SIG-M5 (cell line): ENCODE measurements around the gene SLC7A9.

Experiments used
- DNase-seq: peaks from one replicate; lab custom pipeline; 2025; lab: John Stamatoyannopoulos, UW

SLC7A9 gene

DNA sequence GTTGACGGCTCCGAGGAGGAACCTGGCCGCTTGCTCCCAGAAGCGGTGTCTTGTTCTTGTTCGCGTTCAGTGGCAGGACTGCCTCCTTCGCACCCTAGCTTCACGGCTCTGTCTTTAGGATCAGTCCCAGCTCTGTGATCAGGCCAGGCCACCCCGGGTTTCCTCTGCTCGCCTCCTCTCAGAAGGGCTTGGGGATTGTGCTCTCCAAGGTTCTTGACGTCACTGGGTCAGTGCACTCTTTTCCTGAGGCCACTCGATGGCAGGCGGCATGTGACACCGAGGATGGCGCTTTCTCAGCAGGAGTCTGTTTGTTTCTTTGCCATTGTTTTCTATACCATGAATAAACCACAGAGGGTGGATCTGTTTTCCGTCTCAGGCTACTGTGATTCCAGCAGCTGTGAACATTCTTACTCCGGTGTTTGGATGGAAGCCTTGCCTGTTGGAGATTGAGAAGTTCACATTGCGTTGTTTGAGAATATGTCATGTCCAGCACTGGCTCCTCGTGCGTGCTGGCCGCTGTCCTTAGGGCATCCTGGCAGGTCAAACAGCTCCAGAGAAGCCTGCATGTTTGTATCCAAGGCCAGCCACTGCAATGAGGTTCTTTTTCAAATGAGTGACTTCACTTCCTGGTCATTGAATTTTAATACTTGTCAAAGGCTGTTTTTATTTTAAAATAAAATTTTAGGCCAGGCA lies 44.5 kb downstream of the SLC7A9 start:
- DNase-seq, result no peak

DNA sequence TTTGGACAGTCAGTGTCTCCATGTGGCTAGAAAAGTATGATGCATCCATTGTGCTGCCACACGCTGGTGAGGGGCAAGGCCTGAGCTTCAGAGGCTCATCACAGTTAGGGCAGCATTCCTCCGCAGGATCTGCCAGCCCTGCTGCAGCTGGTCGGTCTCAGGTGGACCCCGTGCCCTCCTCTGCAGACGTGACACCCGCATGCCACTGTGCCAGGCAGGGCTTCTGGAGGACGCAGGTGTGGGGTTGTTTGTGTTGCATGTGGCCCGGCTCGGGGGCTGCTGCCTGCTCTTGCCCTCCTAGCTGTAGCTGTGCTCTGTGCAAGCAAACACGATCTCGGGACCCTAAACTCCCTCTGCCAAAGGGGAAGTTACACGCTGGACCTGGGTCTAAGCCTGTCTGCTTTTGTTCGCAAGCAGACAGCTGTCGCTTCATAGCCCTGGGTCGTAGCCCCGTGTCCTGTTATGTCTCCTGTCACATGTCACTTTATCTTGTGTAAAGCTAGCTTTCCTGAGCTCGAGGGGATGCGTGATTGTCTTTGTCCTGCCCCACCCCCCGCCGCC lies 45.3 kb downstream of the SLC7A9 start:
- no peak for DNase-seq

DNA sequence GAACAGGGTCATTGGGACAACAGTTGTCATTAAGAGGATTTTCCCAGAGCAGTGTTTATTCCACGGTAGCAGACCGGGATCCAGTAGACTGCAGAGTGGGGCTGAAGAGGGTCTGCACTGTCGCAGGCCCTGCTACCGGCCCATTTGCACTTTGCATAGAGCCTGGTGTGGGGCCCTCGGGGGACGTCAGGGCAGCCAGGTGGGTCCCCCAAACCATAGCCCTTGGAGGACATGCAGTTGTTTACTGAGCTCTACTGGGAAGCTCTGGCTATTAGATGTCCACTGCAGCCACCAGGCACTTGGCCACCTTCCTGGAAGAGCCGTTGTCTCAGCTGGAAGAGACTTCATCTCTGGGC lies 45.8 kb downstream of the SLC7A9 start:
- no peak for DNase-seq

GRCh38 chr19:32822916-32823746 lies 46.4 kb downstream of the SLC7A9 start:
- DNase-seq, result no peak

GRCh38 chr19:32819419-32820400 lies 49.9 kb downstream of the SLC7A9 start:
- DNase-seq, result no peak

GRCh38 chr19:32818536-32818935 lies 51.0 kb downstream of the SLC7A9 start:
- no peak for DNase-seq

GRCh38 chr19:32817569-32818476 lies 51.7 kb downstream of the SLC7A9 start:
- no peak for DNase-seq

DNA sequence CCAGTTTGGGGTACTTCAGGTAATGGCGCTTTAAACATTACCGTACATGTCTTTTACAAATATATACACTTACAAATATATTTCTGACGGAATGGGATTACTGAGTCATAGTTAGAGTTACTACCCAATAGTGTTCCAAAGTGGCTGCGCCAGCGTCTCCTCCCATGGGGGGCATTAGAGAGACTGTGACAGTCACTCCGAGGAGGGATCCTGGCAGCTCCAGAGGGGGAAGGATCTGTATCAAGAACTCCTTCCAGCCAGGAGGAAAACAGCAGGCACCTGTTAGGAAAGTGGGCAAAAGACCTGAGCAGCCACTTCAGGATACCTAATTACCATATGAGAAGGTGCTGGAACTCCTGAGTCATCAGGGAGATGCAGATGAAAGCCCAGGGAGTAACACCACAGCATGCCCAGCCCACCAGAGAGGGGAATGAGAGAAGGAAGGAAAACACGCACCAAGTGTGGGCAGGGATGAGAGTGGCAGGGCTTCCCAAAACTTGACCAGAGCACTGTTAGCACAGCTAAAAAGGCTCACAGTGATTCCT lies 52.9 kb downstream of the SLC7A9 start:
- DNase-seq, result no peak

GRCh38 chr19:32814624-32815023 lies 54.9 kb downstream of the SLC7A9 start:
- DNase-seq, result no peak

GRCh38 chr19:32813862-32814425 lies 55.6 kb downstream of the SLC7A9 start:
- no peak for DNase-seq

DNA sequence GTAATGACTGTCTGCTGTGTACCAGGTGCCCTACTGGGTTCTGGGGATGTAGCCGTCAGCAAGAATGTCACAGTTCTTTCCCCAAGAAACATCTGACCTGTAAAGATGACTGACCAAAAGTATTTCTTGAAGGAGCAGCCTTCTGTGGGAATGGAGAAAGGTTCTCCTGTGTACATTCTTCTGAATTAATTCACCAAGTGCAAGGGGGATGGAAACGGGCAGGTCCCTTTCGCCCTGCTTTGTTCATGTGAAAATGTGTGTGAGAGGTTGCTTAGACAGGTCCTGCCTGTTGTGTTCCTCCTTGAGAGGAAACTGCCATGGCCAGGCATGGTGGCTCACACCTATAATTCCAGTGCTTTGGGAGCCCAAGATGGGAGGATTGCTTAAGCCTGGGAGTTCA lies 57.0 kb downstream of the SLC7A9 start:
- DNase-seq, result no peak

DNA sequence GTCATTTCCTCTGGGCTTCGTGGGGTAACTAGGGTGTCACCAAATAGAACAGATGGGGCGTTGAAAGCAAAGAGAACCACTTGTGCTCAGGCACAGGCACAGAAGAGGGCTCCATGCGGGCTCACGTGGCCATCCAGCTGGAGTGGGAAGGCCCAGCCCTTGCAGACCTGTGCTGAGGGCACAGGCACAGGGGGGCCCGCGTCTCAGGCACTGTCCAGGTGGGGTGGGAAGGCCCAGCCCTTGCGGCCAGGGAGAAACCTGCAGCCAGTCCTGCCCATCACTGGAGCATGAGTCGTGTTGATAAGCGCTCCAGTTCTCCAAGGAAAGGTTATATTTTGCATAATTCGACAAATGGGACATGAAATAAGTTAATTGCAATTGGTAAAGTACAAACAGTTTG lies 57.5 kb downstream of the SLC7A9 start:
- DNase-seq, result no peak

GRCh38 chr19:32811151-32811550 lies 58.4 kb downstream of the SLC7A9 start:
- no peak for DNase-seq

DNA sequence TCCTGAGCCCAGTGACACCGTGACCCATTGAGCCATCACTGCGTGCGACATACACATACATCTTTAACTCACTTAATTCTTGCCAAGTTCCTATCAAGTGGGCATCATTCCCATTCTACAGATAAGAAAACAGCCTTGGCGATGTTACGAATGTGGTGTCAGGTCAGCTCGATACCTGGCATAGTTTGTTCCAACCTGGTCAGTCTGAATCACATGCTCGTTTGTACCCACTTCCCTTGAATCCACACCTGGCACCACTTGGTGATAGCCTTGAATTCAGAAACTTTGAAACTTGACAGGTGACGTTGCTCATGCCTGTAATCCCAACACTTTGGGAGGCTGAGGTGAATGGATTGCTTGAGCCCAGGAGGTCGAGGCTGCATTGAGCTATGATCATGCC lies 59.1 kb downstream of the SLC7A9 start:
- no peak for DNase-seq

GRCh38 chr19:32809754-32810153 lies 59.8 kb downstream of the SLC7A9 start:
- no peak for DNase-seq

GRCh38 chr19:32809254-32809653 lies 60.3 kb downstream of the SLC7A9 start:
- DNase-seq, result no peak

DNA sequence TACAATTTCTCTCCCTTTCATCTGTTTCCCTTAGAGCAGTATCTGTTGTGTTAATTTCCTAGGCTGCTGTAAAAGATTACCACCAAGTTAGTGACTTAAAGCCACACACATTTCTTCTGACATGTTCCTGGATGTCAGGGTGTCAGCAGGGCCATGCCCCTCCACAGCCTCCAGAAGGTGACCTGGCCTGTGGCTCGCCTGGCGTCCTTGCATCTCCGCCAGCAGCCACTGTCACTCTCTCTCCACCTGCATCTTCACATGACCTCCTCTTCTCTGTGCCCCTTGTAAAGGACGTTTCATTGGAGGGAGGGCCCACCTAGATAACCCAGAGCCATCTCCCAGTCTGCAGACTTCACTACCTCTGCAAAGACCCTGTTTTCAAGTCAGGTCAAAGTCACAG lies 61.3 kb downstream of the SLC7A9 start:
- no peak for DNase-seq

DNA sequence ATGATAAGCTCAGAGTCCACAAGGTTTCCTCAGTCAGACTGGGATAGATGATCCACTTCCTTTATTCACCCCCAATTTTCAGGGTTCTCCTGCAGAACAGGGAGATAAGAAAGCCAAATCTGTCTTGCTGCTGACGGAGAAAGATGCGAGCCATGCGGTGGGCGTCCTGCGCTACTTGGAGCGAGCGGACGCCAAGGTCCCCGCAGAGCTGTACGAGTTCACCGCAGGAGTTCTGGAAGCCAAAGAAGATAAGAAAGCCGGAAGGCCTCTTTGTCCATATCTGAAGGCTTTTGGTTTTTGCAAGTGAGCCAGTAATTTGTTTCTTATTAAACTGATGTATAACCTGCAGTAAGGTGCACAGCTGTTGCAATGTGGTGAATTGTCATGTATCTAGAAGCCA lies 66.7 kb downstream of the SLC7A9 start:
- DNase-seq, result no peak

- no peak for DNase-seq
These were observed 68.8 kb downstream of the SLC7A9 start for GRCh38 chr19:32800754-32801153.

GRCh38 chr19:32800191-32800590 lies 69.4 kb downstream of the SLC7A9 start:
- DNase-seq, result no peak
